Measurements from ENCODE around the gene CFAP74. TPM values are rescaled to one million over a fixed set of nuclear protein-coding genes. Genes with fewer than 3 reads are reported as not detected.

The CFAP74 gene
- total RNA-seq, 4 donors from 2014 or later: 0.35 to 1.1 (median 0.83) TPM; not detected in 1

DNA sequence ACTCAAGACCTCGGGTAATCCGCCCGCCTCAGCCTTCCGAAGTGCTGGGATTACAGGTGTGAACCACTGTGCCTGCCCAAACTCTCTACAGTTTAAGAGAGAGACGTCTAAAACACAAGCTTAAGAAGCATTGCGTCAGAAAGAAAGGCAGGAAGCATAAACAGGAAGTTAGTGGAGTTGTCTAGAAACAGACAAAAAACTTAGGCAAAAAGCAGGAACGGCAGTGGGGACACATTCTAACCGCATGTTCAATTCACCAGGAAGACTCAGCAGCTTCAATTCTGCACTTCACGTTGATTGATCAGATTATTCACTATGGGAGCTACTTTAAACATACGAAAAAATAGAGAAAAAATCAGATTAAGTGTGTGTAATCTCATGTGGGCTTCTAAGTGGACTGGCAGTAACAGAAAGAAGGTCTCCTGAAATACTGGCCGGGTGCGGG, 7.4 kb downstream of the CFAP74 start:
- no peak overlapping the region for H3K27ac ChIP-seq
- peaks cover 0 to under 1% (median 0%) of the 10 kb centered on the region in 4 donors for H3K4me1 ChIP-seq
- no peaks in the 10 kb centered on the region for H3K27me3 ChIP-seq
- no peak for TF ChIP-seq POLR2A (IDR thresholded peaks at IDR 0.05)
- TF ChIP-seq, protein P1, sequence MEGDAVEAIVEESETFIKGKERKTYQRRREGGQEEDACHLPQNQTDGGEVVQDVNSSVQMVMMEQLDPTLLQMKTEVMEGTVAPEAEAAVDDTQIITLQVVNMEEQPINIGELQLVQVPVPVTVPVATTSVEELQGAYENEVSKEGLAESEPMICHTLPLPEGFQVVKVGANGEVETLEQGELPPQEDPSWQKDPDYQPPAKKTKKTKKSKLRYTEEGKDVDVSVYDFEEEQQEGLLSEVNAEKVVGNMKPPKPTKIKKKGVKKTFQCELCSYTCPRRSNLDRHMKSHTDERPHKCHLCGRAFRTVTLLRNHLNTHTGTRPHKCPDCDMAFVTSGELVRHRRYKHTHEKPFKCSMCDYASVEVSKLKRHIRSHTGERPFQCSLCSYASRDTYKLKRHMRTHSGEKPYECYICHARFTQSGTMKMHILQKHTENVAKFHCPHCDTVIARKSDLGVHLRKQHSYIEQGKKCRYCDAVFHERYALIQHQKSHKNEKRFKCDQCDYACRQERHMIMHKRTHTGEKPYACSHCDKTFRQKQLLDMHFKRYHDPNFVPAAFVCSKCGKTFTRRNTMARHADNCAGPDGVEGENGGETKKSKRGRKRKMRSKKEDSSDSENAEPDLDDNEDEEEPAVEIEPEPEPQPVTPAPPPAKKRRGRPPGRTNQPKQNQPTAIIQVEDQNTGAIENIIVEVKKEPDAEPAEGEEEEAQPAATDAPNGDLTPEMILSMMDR (IDR thresholded peaks at IDR 0.05): no peak
- no peak overlapping the region for H3K4me3 ChIP-seq
- no peak for DNase-seq
- H3K9me3 ChIP-seq: no peaks in the 10 kb centered on the region
- no peaks in the 10 kb centered on the region for H3K36me3 ChIP-seq

DNA sequence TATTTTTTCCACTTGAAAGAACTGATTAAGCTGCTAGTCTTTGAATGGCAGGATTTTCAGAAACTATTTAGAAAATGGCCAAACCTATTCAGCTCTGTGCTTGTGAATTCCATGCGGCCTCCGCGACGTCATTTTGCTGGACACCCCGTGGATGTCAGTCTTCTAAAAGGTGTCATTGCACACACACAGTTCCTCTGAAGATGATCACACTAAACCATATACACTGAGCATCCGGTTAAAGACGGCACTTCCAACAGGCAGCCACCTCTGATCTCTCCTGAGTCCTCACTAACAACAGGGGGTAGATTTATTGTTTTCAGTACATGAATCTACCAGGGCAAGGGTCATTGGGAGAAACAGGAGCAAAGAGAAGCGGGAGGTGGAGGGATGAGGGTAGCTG, 9.1 kb downstream of the CFAP74 start:
- Histone ChIP-seq H3K4me1 (peaks cover 0 to 7% (median 0%) of the 10 kb centered on the region in 4 donors), H3K4me3 (no peak overlapping the region), H3K27me3 (no peaks in the 10 kb centered on the region), H3K9me3 (no peaks in the 10 kb centered on the region), H3K36me3 (no peaks in the 10 kb centered on the region), H3K27ac (no peak overlapping the region)
- DNase-seq: no peak
- no peak for TF ChIP-seq POLR2A (IDR thresholded peaks at IDR 0.05)
- TF ChIP-seq, protein P1 (IDR thresholded peaks at IDR 0.05): no peak

DNA sequence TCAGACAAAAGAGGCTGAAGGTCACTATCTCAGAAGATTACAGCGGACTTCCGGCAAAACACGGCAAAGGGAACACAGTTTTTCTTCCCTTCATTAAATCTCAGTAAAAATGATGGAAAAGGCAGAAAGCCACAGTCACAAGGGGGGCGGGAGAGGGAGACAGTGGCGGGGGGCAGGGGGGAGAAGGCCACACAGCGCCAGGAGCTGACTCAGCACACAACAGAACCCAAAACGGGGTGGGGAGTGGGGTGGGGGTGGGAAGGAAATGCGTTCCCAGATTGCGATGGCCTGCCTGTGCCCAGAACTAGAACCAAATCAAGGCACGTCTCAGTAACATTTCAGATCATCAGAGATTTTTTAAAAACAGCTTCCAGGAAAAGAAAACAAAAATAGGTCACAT, 13.4 kb downstream of the CFAP74 start:
- no peak for TF ChIP-seq POLR2A (IDR thresholded peaks at IDR 0.05)
- TF ChIP-seq, protein P1 (IDR thresholded peaks at IDR 0.05): no peak
- peak overlapping the region in 3 of 4 donors; percentile 17 to 58 (median 45) for H3K27ac ChIP-seq
- no peak for DNase-seq

DNA sequence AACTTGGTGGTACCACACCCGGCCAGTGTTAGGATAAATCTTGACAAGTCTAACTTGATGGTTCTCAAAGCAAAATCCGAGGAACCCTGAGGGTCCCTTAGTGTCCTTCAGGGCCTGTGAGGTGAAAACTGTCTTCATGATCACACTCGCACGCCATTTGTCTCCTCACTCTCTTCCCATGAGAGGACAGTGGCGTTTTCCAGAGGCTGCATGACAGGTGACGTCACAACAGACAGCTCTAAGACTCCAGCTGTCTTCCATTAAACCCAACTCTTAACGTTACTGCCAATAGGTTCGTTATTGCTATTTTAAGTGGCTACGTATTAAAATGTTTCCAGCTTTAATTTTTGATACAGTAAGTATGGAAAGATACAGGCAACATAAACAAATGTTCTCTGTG, 13.8 kb downstream of the CFAP74 start:
- no peaks in the 10 kb centered on the region for H3K9me3 ChIP-seq
- no peak for DNase-seq
- H3K27ac ChIP-seq: peak overlapping the region in 3 of 4 donors; percentile 17 to 58 (median 45)
- no peak overlapping the region for H3K4me3 ChIP-seq
- TF ChIP-seq, protein P1 (IDR thresholded peaks at IDR 0.05): no peak
- TF ChIP-seq POLR2A (IDR thresholded peaks at IDR 0.05): no peak
- H3K36me3 ChIP-seq: no peaks in the 10 kb centered on the region
- no peaks in the 10 kb centered on the region for H3K27me3 ChIP-seq
- H3K4me1 ChIP-seq: peaks cover 0 to 7% (median 0%) of the 10 kb centered on the region in 4 donors

More for the DNA sequence above, 13.4 kb downstream of the CFAP74 start:
- no peaks in the 10 kb centered on the region for H3K27me3 ChIP-seq
- no peaks in the 10 kb centered on the region for H3K9me3 ChIP-seq
- H3K4me1 ChIP-seq: peaks cover 0 to 7% (median 0%) of the 10 kb centered on the region in 4 donors
- H3K4me3 ChIP-seq: no peak overlapping the region
- H3K36me3 ChIP-seq: no peaks in the 10 kb centered on the region

DNA sequence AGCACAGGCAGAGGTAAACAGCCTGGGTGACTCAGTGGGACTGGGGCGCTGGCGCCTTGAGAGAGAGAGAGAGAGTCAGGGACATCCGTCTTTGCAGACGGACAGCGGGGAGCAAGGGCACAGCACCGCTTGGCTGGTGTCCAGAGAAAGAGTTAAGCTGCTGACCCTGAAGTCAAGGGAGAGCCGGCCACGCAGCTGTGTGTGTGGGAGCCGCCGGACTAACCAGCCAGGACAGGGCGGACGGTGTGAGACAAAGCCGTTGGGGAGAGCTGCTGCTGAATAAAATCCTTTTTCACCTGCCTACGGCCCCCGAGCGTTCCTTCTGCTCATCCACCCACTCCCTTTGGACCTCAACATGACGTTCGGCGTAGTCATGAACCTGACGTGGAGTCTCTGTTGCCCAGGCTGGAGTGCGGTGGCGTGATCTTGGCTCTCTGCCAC, 14.5 kb downstream of the CFAP74 start:
- Histone ChIP-seq H3K4me3 (no peak overlapping the region), H3K27ac (peak overlapping the region in 2 of 4 donors; percentile 45 to 58), H3K27me3 (no peaks in the 10 kb centered on the region), H3K9me3 (no peaks in the 10 kb centered on the region), H3K36me3 (no peaks in the 10 kb centered on the region), H3K4me1 (peaks cover 0 to 7% (median 0%) of the 10 kb centered on the region in 4 donors)
- TF ChIP-seq, protein P1 (IDR thresholded peaks at IDR 0.05): no peak
- DNase-seq: no peak

All from Peyer's patch (tissue), 4 donors.